ENCODE results near the gene PDGFRB. TPM values are rescaled to one million over a fixed set of nuclear protein-coding genes. Genes with fewer than 3 reads are reported as not detected.

Gene PDGFRB
- total RNA-seq, 1 experiment from 2014 or later, result 31.1 TPM

DNA sequence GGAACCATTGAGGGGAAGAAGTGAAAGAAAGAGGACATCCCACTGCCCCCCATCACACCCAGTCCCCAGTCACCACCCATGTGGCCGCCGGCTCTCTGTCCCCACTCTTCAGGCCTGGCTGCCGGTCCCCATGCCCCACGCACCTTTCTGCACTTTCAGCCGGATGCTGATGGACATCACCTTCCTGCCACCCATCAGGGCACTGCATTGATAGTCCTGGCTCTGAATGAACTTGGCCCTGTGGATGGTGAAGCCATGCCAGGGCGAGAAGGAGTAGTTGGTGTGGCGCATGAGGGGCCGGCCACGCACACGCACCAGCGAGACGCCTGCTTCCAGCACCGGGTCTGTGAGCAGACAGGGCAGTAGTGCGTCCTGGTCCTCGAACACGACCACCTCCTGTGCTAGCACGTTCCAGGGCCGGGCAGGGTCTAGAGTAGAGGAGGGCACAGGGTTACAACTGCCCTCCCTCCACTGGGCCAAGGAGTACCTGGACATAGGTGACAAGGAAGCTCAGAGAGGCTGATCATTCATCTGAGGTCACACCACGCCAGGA is 75.7 kb downstream of the PDGFRB start:
- DNase-seq (ENCODE audit: low spot score), result no peak
- in situ Hi-C loops (cut with HindIII; ENCODE audit: low sequenced_read_pairs), result no loop called here

DNA sequence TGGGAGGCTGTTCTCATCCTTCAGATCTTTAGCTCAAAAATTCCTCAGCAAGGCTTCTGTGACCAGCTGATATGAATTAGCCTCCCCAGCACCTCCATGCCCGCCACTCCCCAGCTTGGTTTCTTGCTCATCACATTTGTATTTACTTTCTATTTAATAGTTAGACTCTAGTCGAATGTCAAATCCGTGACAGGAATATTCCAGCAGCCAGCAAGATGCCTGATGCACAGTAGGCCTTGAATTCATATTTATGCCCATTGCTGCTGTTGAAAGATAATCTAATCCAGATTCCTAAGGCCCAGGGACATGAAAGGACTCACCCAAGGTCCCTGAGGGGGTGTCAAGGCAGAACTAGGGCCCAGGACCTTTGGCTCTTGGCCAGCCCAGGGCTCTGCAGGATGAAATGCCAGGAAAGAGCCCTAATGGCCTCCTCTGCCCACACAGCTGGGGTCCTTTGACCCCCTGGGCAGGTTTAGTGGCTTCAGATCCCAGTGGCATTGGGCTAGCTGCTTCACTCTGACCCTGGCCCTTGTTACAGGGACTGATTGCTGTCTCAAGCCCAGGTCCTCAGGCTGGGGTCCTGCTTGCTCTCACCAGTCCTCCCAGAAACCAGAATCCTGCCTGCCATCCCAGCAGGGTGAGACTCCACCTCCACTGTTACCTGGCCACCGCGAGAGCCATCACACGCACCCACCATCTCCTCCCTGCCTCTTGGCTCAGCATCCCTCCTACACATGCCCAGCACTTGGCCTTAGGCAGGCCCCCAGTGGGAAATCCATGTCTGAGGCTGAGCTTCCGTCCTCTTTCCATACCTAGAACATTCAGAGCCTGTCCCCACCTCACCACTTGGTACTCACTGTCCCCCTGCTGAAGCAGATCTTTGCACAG is 76.6 kb downstream of the PDGFRB start:
- no peak for DNase-seq (ENCODE audit: low spot score)
- in situ Hi-C loops (cut with HindIII; ENCODE audit: low sequenced_read_pairs), result no loop called here

DNA sequence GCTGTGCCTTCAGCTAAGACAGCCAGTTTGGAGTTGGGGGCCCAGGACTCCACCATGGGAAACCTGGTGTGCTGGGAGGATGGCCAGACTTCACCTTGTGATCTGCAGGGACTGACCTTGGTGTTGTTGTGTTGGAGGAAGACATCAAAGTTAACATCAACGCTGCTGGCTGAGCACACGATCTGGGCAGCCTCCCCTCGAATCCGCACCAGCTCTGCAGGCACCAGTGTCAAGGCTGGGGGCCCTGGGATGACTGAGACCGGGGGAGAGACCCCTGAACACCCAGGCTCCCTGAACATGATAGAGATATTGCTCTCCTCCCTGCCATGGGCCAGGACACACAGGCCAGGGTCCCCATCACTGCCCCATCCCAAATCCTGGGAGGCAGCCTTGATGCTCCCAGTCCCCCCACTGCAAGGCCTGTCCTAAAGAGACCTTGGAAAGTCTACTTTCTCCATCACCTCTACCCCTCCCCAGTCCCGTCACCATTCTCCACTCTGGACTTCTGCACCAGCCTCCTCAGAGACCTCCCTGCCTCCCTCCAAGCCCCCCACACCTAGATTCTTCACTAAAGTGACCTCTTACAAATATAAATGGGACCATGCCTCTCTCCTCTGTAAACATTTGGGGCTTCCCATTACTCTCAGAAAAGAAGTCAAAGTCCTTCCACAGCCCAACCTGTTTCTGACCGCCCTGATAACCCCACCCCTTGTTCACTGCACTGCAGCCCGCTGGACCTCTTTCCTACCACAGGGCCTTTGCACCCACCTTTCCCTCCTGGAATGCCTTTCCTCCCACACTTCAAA is 77.4 kb downstream of the PDGFRB start:
- no peak for DNase-seq (ENCODE audit: low spot score)
- in situ Hi-C loops (cut with HindIII; ENCODE audit: low sequenced_read_pairs), result no loop called here

DNA sequence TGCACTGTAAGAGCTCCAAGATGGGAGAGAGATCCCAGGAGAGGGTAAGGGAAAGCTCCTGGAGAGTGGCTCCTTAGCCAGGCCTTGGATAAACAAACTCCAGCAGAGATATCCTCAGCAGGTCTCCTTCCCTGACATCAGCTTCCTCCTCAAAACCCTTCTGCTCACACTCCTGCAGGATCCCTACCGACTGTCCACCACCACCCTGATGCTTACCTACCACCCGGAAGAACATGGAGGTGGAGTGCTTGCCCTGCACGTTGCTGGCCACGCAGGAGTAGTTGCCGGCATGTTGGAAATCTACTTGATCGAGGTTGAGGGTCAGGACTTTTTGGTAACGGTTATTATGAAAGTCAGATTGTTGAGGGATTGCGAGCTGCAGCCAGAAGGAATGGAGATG is 78.6 kb downstream of the PDGFRB start:
- in situ Hi-C loops (cut with HindIII; ENCODE audit: low sequenced_read_pairs), result no loop called here
- no peak for DNase-seq (ENCODE audit: low spot score)

DNA sequence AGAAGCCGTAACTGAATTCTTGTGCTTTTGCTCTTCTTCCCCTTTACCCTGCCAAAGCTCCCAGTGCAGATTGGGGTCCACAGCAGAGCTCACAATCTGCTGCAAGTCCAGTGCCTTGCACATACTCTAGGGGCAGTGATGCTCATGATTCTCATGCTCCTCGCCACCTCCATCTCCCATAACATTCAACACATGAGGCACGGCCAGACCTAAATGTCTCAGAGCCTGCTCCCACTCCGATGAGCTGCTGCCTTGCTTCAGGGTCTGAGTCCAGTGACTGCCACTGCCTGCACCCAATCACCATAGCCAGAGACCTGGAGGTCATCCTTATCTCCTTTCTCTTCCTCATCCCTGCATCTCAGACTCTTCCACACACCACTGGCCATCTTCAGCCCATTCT is 79.8 kb downstream of the PDGFRB start:
- DNase-seq (ENCODE audit: low spot score), result no peak
- in situ Hi-C loops (cut with HindIII; ENCODE audit: low sequenced_read_pairs), result no loop called here

DNA sequence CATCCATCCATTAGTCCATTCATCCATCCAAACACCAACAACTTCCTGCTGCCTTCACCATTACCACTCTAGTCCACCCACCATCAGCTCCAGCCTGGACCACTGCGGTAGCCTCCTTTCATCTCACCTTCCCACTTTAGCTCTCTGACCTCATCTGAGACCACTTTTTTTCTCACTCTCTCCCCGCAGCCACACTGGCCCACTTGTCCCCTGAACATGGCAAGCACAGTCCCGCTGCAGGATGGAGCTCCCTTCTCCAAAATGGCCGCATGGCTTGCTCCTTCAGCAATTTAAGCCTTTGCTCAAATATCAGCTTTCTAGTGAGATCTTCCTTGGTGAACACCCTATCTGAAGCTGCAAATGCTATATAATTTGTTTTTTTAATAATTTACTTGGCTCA is 80.4 kb downstream of the PDGFRB start:
- in situ Hi-C loops (cut with HindIII; ENCODE audit: low sequenced_read_pairs), result no loop called here
- DNase-seq (ENCODE audit: low spot score), result no peak

DNA sequence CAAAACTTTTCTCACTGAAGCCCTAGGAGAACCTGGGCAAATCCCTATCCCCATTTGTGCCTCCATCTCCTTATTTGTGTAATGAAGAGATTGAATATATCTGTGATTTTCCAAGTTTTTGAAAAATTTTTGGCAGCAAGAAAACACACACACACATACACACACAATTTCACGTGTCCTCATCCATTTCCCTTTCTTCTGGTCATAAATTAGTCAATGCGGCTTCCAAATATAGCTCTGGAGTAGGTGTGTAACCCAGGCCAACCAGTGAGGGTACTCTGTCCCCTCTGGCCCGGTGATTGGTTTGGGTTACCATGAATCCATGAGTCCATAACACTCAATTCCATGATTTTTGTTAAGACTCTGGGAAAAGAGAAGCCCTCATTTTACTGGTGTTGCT is 82.0 kb downstream of the PDGFRB start:
- no peak for DNase-seq (ENCODE audit: low spot score)
- in situ Hi-C loops (cut with HindIII; ENCODE audit: low sequenced_read_pairs), result loop anchor here (5.0 kb wide), 1 partner anchor 41 kb away; no protein-coding TSS in a partner anchor

DNA sequence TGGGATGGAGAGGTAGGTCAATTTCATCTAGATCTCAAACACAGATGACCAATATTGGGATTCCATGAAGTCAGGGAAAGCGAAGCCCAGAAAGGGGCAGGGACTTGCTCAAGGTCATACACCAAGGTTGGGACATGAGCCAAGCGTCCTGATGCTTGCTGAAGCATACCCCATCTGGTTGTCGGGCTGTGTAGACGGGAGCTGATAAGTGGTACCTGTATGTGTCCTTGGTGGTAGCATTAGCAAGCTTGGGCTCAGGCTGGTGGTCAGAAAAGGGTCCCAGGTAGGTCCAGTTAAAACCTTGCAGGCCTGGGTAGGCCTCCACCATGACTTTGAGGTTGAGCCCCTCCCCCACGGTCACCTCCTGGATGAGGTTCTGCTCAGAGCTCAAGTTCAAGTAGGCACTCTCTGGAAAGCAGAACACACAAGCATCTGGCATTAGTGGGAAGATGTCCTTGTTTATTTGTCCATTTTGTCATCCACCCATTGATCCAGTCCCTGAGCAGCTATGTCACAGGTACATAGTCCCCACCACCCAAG is 82.5 kb downstream of the PDGFRB start:
- in situ Hi-C loops (cut with HindIII; ENCODE audit: low sequenced_read_pairs), result loop anchor here (5.0 kb wide), 1 partner anchor 41 kb away; no protein-coding TSS in a partner anchor
- DNase-seq (ENCODE audit: low spot score), result no peak

DNA sequence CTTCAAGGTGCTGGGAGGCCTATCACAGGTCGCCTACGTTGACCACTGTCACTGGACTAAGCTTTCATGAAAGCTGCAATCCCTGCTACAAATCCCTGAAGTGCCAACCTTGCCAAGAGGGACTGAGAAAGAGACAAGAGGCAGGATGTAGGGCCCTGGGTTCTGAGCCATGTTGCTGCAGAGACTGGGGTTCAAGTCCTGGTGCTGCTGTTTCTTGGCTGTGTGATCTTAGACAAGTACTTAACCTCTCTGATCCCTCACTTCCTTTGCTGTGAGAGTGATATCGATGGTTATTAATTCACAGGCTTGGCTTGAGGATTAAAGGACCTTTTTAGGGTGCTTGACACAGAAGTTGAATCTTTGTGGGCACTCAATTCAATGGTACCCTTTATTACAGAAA is 84.8 kb downstream of the PDGFRB start:
- in situ Hi-C loops (cut with HindIII; ENCODE audit: low sequenced_read_pairs), result loop anchor here (5.0 kb wide), 1 partner anchor 39 kb away; no protein-coding TSS in a partner anchor
- DNase-seq (ENCODE audit: low spot score), result no peak

DNA sequence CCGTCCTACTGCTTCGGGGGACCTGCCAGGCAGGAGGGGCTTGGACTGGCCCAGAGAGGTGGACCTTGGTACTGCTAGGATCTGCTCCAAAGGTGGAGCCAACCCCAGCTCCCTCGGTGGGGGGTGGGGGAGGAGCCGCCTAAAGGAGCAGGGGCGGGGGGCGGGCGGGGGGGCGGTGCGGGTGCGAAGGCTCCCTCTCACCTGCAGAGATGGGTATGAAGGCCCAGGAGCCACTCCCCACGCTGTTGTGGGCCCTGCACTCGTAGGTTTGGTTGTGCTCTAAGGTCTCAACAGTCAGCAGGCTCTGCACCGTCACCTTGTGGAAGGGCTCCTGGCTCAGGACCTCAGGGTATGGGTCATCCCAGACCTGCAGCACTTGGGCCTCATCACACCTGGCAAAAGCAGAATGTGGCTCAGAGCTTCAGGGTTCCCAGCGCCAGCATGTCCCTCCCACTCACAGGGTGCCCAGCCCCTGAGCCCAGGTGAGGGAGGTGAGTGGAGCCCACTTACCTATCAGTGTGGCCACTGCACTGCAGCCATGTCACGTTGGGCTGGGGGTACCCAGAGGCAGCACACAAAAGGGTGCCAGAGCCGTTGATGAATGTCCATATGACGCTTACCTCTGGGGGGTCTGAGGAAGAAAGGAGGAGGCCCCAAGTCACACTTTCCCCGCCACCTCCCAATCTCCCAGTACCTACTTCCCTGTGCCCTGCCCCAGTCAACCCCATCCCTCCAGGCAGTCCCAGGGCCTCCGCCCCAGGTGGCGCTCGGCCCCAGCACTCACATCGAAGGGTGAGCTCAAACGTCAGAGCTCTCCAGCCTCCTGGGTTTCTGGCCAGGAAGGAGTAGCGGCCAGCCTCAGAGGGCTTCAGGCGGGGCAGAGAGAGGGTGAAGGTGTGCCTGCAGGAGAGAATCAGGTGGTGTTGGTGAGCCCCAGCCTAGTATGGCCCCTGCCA is 85.7 kb downstream of the PDGFRB start:
- no peak for DNase-seq (ENCODE audit: low spot score)
- in situ Hi-C loops (cut with HindIII; ENCODE audit: low sequenced_read_pairs), result loop anchor here (5.0 kb wide), 1 partner anchor 38 kb away; no protein-coding TSS in a partner anchor

DNA sequence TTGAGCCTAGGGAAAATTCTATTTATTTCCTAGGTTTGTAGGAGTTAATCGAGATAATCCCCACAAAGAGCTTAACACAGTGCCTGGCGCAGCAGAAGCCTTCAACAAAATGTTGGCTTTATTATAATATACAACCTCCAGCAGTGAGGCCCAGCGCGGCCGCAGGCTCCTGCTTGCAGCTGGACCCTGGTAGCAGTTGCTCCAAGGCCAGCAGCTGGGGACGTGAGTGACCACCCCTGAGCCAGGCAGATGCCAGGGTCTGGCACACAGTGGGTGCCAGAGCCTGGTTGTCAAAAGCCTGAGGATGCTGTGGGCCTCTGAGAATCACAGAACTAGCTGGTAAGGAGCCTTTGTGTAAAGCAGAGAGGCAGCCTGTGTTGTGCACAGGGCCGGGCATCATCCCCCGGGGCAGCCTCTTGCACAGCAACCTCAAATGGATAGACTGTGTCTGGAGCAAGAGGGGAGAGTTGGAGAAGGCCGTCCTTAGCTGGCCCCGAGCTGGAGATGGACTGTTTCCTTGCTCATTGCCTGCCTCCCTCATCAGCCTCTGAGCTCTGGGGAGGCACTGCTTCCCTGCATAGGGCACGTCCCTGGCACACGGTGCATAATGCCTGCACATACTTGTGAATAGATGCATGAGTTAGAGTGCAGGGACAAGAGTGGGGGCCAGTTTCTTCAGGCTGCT is 86.5 kb downstream of the PDGFRB start:
- DNase-seq (ENCODE audit: low spot score), result no peak
- in situ Hi-C loops (cut with HindIII; ENCODE audit: low sequenced_read_pairs), result no loop called here

DNA sequence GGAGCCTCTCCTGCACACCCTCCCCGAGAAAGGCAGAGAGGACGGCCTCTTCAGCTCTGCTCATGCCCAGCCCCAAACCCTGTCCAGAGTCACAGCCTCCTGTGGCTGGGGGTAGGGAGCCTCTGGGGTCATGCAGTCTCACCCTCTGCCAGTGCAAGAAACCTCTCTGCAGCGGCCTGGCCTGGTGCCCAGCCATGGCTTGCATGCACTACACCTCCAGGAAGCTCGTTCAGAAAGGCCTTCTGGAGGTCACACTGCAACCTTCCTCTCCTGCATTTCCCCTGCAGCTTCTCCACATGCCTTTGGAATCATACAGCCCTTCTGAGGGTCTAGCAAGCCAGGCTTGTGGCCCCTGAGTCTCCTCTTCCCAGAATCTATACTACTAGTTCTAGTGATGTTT is 87.2 kb downstream of the PDGFRB start:
- DNase-seq (ENCODE audit: low spot score), result no peak
- in situ Hi-C loops (cut with HindIII; ENCODE audit: low sequenced_read_pairs), result no loop called here

DNA sequence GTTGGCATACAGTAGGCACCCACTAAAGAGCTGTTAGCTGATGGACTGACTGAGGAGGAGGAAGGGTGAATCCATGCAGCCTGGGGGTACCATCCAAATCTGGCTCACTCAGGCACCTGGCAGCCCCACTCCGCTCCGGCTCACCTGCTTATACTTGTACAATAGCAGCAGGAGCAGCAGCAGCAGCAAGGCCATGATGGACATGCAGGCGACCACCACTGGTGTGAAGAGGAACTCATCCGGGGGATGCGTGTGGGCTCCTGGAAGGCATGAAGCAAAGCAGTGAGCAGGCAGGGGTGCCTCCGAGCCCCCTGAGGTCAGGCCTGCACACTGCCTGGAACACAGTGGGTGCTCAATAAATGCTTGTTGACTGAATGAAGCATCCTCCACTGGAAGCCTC is 87.6 kb downstream of the PDGFRB start:
- no peak for DNase-seq (ENCODE audit: low spot score)
- in situ Hi-C loops (cut with HindIII; ENCODE audit: low sequenced_read_pairs), result no loop called here

DNA sequence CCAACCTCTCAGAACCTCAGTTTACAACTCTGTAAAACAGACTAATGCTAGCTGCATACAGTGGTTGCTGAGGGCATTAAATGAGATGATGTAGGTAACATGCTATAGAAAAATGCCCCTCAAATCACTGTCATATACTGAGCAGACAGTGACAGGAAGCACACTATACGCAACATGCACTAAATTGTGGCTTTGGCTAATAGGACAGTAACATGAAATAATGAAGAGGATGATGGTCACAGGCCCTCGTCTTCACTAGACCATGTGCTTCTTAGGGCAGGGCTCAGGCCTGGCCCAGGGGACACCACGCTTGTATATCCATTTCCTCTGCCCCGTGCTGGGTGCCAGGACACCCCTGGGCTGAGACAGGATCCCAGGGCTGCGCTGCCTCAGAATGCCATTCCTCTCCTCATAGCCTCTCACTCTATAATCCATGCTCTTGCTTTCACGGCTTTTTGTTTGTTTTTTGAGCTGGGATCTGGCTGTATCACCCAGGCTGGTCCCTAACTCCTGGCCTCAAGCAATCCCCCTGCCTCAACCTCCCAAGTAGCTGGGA is 88.2 kb downstream of the PDGFRB start:
- in situ Hi-C loops (cut with HindIII; ENCODE audit: low sequenced_read_pairs), result no loop called here
- DNase-seq (ENCODE audit: low spot score), result no peak

DNA sequence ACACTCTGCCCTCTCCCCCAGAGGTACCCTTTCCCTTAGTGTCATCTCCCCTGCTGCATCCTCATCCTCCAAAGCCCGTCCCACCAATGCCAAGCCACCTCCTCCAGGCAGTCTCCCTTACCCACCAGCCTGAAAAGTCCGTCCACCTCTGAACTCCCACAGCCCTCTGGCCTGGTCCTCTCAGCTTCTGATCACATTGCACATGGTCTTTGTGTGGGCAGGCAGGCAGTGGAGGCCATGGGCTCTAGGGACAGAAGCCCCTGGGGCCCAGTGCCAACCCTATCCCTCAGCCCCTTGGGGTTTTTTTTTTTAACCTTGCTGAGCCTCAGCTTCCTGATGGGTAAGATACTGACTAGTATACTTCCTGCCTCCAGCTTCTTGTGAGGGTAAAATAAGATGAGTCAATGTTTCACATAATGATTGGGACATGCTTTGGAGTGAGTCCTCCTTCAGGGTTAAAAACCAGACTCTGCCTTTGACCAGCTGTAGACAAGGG is 88.7 kb downstream of the PDGFRB start:
- in situ Hi-C loops (cut with HindIII; ENCODE audit: low sequenced_read_pairs), result no loop called here
- no peak for DNase-seq (ENCODE audit: low spot score)

DNA sequence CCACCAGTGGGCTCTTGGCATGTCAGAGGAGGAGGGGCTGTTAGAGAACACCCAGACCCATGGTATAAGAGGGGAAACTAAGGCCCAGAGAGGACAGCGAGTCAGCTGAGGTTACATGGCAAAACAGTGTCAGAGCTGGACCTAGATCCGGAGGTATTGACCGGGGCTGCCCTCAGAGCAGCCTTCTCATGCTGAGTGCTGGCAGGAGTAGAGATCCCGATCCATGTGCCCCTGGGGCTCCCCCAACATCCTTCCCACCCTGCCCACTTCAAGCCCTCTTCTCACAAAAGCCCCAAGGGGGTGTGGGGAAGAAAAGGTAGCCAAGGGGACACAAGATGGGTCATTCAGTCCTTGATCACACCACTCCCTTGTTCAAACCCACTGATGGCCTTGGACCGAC is 89.2 kb downstream of the PDGFRB start:
- in situ Hi-C loops (cut with HindIII; ENCODE audit: low sequenced_read_pairs), result no loop called here
- DNase-seq (ENCODE audit: low spot score), result no peak

DNA sequence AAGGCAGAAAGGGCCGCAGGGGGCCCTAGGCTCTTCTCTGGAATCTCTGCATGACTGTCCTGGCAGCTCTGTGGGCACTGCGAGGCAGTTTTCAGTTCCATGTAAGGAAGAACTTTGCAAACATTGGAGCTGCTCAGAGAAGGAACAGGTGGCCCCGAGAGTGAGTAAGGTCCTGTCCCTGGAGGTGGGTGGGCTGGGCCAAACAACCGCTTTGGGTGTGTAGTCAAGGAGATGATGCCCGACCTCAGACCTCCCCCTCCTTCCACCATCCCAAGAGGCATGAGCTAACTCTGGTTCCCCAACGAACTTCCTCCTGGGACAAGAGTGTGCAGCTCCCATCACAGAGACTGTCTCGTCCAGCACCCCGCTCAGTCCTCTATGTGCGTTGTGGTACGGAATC is 89.8 kb downstream of the PDGFRB start:
- DNase-seq (ENCODE audit: low spot score), result no peak
- in situ Hi-C loops (cut with HindIII; ENCODE audit: low sequenced_read_pairs), result no loop called here

DNA sequence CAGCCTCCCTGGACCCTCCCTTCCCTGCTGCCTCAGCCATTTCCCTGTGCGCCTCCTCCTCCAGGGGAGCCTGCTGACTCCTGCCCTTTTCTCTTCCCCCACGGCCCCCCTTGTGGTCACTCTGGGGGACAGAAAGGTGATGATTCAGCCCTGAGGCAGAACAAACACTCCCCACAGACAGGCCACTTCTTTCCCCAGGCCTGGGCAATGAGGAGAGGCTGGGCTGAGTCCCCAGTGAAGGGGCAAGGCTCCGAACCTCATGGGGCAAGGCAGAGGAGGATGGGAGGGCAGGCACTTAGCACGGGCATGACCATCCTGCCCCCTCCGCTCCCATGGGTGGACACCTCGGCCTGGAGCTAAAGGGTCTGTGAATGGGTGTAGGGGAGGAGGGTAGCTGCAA is 90.3 kb downstream of the PDGFRB start:
- in situ Hi-C loops (cut with HindIII; ENCODE audit: low sequenced_read_pairs), result no loop called here
- DNase-seq (ENCODE audit: low spot score), result no peak
